ENCODE data around the gene MPI.
A peak's percentile ranks its signal among the peaks of the same experiment; 100 is the strongest.
"Not testable (repeated sequence)": the region's sequence is repeated elsewhere in the genome, so short reads cannot be mapped to it uniquely, and the experiment has no call there.

Gene MPI

DNA sequence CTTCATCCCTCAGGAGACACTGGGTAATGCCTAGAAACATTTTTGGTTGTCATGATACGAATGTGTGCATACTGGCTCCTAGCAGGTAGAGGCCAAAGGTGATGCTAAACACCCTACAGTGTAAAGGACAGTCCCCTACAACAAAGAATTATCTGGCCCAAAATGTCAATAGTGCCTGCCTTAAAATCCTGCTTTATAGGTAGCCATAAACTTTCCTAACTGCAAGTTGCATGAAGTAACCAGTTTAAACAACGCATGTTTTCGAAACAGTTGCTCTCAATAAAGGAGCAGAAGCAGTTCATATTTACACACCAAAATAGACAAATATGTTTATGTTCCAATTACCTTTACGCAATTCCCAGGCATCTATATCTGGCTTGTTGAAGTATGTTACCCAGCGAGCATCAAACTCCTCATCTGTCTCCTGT is 38.9 kb downstream of the MPI start:
- no peak for DNase-seq
- TF ChIP-seq, protein P1, sequence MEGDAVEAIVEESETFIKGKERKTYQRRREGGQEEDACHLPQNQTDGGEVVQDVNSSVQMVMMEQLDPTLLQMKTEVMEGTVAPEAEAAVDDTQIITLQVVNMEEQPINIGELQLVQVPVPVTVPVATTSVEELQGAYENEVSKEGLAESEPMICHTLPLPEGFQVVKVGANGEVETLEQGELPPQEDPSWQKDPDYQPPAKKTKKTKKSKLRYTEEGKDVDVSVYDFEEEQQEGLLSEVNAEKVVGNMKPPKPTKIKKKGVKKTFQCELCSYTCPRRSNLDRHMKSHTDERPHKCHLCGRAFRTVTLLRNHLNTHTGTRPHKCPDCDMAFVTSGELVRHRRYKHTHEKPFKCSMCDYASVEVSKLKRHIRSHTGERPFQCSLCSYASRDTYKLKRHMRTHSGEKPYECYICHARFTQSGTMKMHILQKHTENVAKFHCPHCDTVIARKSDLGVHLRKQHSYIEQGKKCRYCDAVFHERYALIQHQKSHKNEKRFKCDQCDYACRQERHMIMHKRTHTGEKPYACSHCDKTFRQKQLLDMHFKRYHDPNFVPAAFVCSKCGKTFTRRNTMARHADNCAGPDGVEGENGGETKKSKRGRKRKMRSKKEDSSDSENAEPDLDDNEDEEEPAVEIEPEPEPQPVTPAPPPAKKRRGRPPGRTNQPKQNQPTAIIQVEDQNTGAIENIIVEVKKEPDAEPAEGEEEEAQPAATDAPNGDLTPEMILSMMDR (IDR thresholded peaks at IDR 0.05; ENCODE audit: low read depth, low read length): no peak
- Histone ChIP-seq H3K4me3 (ENCODE audit: low read depth, low read length) (no peak overlapping the region), H3K27ac (no peak overlapping the region), H3K9me3 (ENCODE audit: severe bottlenecking) (no peaks in the 10 kb centered on the region), H3K27me3 (ENCODE audit: insufficient read depth, low read depth, severe bottlenecking) (no peaks in the 10 kb centered on the region), H3K36me3 (peaks cover 76% of the 10 kb centered on the region)

DNA sequence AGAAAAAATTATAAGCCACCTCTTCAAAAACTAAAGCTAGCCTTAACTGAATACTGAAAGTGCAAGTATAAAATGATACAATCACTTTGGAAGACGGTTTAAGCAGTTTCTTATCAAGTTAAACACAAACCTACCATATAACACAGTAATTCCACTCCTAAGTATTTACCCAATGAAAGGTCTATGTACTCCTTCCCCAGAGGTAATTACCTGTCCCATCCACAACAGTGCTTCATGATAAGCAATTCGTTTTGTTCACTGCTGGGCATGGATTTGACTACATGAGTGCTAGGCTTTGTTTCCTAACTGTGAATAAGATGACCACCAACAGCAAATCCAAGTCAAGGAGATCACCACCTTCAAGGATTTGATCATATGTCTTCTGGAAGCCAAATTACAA is 43.7 kb downstream of the MPI start:
- Histone ChIP-seq H3K27me3 (ENCODE audit: insufficient read depth, low read depth, severe bottlenecking) (no peaks in the 10 kb centered on the region), H3K27ac (no peak overlapping the region), H3K4me3 (ENCODE audit: low read depth, low read length) (no peak overlapping the region), H3K36me3 (peaks cover 52% of the 10 kb centered on the region), H3K9me3 (ENCODE audit: severe bottlenecking) (no peaks in the 10 kb centered on the region)
- no peak for DNase-seq
- TF ChIP-seq, protein P1 (IDR thresholded peaks at IDR 0.05; ENCODE audit: low read depth, low read length): no peak

DNA sequence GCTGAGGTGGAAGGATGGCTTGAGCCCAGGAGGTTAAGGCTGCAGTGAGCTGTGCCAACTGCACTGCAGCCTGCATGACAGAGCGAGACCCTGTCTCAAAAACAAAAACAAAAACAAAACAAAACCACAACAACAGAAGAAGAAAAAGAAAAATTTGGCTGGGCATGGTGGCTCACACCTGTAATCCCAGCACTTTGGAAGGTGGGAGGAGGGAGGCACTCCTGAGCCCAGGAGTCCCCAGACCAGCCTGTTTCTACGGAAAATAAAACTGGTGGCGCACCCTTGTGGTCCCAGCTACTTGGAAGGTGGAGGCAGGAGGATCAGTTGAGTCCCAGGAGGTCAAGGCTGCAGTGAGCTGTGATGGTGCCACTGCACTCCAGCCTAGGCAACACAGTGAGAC is 45.4 kb downstream of the MPI start:
- not testable (repeated sequence) for H3K27me3 ChIP-seq (ENCODE audit: insufficient read depth, low read depth, severe bottlenecking); H3K27ac ChIP-seq; H3K9me3 ChIP-seq (ENCODE audit: severe bottlenecking); H3K4me3 ChIP-seq (ENCODE audit: low read depth, low read length)
- peak; percentile 62 for DNase-seq
- TF ChIP-seq, protein P1 (IDR thresholded peaks at IDR 0.05; ENCODE audit: low read depth, low read length): peak; percentile 21; the same call in 1 of the 2 replicates
- H3K36me3 ChIP-seq: peaks cover 40% of the 10 kb centered on the region

DNA sequence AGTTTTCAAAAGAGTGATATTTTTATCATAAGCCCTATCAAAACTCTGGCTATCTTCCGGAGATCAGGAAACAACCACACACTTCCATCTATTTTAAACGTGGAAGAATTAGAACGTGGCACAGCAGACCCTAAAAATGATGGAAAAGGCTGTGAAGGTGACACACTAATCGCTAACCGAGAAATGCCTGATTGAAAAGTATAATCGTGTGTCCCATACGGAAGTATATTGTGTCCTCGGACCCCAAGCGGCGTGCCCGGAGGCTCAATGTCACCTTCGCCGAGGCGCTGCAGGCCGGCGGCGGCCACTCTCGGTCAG is 47.4 kb downstream of the MPI start:
- TF ChIP-seq, protein P1 (IDR thresholded peaks at IDR 0.05; ENCODE audit: low read depth, low read length): no peak
- Histone ChIP-seq H3K36me3 (peaks cover 27% of the 10 kb centered on the region), H3K27me3 (ENCODE audit: insufficient read depth, low read depth, severe bottlenecking) (no peaks in the 10 kb centered on the region), H3K4me3 (ENCODE audit: low read depth, low read length) (peak overlapping the region; percentile 99), H3K27ac (peak overlapping the region; percentile 94), H3K9me3 (ENCODE audit: severe bottlenecking) (no peaks in the 10 kb centered on the region)
- DNase-seq: no peak

DNA sequence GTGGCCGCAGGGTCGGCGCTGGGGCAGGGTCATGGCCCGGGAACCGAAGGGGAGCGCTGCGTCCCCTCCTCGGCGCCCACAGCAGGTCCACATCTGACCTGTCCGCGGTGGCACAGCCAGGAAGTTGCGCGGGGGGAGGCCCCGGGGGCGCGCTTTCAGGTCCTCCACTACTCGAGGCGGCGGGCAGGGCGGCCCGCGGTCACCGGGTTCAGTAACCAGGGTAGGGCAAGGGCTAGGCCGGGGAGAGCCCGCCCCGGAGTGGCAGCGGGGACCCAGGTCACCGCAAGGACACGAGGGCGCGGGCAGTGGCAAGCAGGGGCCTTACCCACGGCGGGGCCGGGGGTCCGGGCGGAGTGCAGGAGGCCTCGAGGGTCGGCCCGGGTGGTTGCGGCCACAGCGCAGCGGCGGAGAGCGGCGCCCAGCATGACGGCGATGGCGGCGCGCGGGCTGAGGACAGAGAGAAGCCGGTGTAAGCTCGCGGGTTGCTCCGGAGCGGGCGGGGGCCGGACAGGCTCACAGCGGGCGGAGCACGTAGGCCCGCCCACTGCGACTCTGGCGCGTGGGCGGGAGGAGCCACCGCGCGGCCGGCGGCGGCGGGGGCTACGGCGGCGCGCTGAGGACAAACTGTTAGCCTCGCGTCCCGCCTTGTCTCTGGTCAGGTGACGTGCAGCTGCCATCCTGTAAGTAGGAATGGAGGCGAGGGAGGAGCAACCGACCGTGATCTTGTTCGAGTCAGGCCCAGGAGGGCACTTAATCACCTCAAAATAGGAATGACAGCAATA is 47.9 kb downstream of the MPI start, which contains the start of gene COX5A:
Gene COX5A (minus strand): TSS at position 484 of the 782 bp plus-strand sequence. CDS start 59 bp downstream, at position 425.
- H3K27ac ChIP-seq: peak within 1 kb of the TSS; percentile 94
- H3K27me3 ChIP-seq (ENCODE audit: insufficient read depth, low read depth, severe bottlenecking): no peaks in the 10 kb centered on the region
- H3K9me3 ChIP-seq (ENCODE audit: severe bottlenecking): no peaks in the 10 kb centered on the region
- TF ChIP-seq, protein P1 (IDR thresholded peaks at IDR 0.05; ENCODE audit: low read depth, low read length): no peak
- peak; percentile 93 for DNase-seq
- peak within 1 kb of the TSS; percentile 99 for H3K4me3 ChIP-seq (ENCODE audit: low read depth, low read length)
- peaks cover 23% of the 10 kb centered on the region for H3K36me3 ChIP-seq
